B cell (primary cell): ENCODE data around the gene PSD4. TPM values are rescaled to one million over a fixed set of nuclear protein-coding genes. Genes with fewer than 3 reads are reported as not detected.

ENCODE experiments used
- ATAC-seq: fragments of 200-7000 bp; cut with Tn5 transposase; one replicate; pipeline ENCODE4 v1.10.0; 2021; ENCODE audit warnings: low read depth, mild to moderate bottlenecking, moderate number of reproducible peaks, moderate library complexity
- CTCF ChIA-PET: fragments of 350-600 bp; sonication (Branson Sonifier 250); formaldehyde crosslinking; loops from one replicate; lab custom pipeline; 2021; ENCODE audit warnings: antibody characterized with exemption, inconsistent platforms; lab: Charles Lee
- POLR2A ChIA-PET: fragments of 350-600 bp; sonication (Branson Sonifier 250); formaldehyde crosslinking; loops from one replicate; lab custom pipeline; 2021; ENCODE audit warnings: antibody characterized with exemption; lab: Charles Lee
- DNase-seq: peaks from one replicate; pipeline ENCODE4 v3.0.0; 2013
- H2AFZ ChIP-seq: 2 replicates; pipeline ENCODE4 v1.6.1; 2012; ENCODE audit warnings: mild to moderate bottlenecking, low read depth, low read length; ENCODE audit not compliant: insufficient read depth, poor library complexity, severe bottlenecking
- H3K27ac ChIP-seq, 2 donors: 1 replicate in 1 of 2; 2 replicates in 1 of 2; pipeline ENCODE4 v1.5.1; 2012 to 2013; ENCODE audit warnings: low read length in 2 of 2, mild to moderate bottlenecking in 2 of 2, moderate library complexity in 1 of 2
- H3K27me3 ChIP-seq, 4 experiments: fragments of 200-600 bp in 1 of 4; sonication (generic) in 1 of 4; replicated peaks in 1 of 4; 1 replicate in 2 of 4; 2 replicates in 2 of 4; pipeline versions ENCODE4 v1.6.1 to v1.7.0; 2013 to 2016; ENCODE audit warnings: low read length in 3 of 4, mild to moderate bottlenecking in 2 of 4, mixed read lengths in 1 of 4, moderate library complexity in 1 of 4; ENCODE audit not compliant: insufficient read depth in 4 of 4, control insufficient read depth in 3 of 4; ENCODE audit errors: control extremely low read depth in 1 of 4
- H3K36me3 ChIP-seq, 2 experiments: replicated peaks in 1 of 2; 1 replicate in 1 of 2; 2 replicates in 1 of 2; pipeline versions ENCODE4 v1.6.1 to v1.7.1; 2013; ENCODE audit warnings: low read length in 1 of 2; ENCODE audit not compliant: insufficient read depth in 2 of 2, control insufficient read depth in 1 of 2; ENCODE audit errors: control extremely low read depth in 1 of 2, extremely low read depth in 1 of 2
- H3K4me1 ChIP-seq, 2 donors: fragments of 200-600 bp in 1 of 2; sonication (generic) in 1 of 2; 1 replicate in 1 of 2; 2 replicates in 1 of 2; pipeline versions ENCODE4 v1.5.1 to v1.6.1; 2013 to 2017; ENCODE audit warnings: low read length in 2 of 2; ENCODE audit not compliant: control insufficient read depth in 2 of 2, insufficient read depth in 2 of 2
- H3K4me2 ChIP-seq: replicated peaks from 2 replicates; pipeline ENCODE3; 2012; ENCODE audit warnings: mild to moderate bottlenecking, low read depth, low read length; ENCODE audit not compliant: poor library complexity, severe bottlenecking
- H3K4me3 ChIP-seq, 5 experiments: fragments of 200-600 bp in 1 of 5; sonication (generic) in 1 of 5; 1 replicate in 3 of 5; 2 replicates in 2 of 5; pipeline versions ENCODE4 v1.5.1 to v1.7.0; 2011 to 2016; ENCODE audit warnings: low read length in 4 of 5, mild to moderate bottlenecking in 4 of 5, low read depth in 2 of 5, control low read depth in 1 of 5, moderate library complexity in 1 of 5; ENCODE audit not compliant: insufficient read depth in 1 of 5; ENCODE audit errors: control extremely low read depth in 1 of 5, extremely low read depth in 1 of 5
- H3K79me2 ChIP-seq: fragments of 200-600 bp; sonication (generic); one replicate; pipeline ENCODE4 v1.6.0; 2016; ENCODE audit warnings: low read length; ENCODE audit not compliant: control insufficient read depth, insufficient read depth
- H3K9ac ChIP-seq: fragments of 200-600 bp; sonication (generic); 2 replicates; pipeline ENCODE4 v1.6.1; 2017; ENCODE audit warnings: mild to moderate bottlenecking, low read length, moderate library complexity
- H3K9me3 ChIP-seq, 3 donors: one replicate each; pipeline versions ENCODE4 v1.6.1 to v1.7.1; 2013; ENCODE audit warnings: low read length in 2 of 3; ENCODE audit not compliant: control insufficient read depth in 2 of 3, insufficient read depth in 1 of 3; ENCODE audit errors: control extremely low read depth in 1 of 3
- H4K20me1 ChIP-seq: 2 replicates; pipeline ENCODE4 v1.6.0; 2012; ENCODE audit warnings: mild to moderate bottlenecking, low read length; ENCODE audit not compliant: insufficient read depth, control insufficient read depth, poor library complexity, severe bottlenecking
- H3K27ac Mint-ChIP-seq: one replicate; pipeline ENCODE4 v1.8.0; 2021; ENCODE audit warnings: mixed read lengths
- H3K27me3 Mint-ChIP-seq: one replicate; pipeline ENCODE4 v1.8.0; 2021; ENCODE audit warnings: mixed read lengths
- H3K4me1 Mint-ChIP-seq: one replicate; pipeline ENCODE4 v1.8.0; 2021; ENCODE audit warnings: mixed read lengths
- H3K4me3 Mint-ChIP-seq: one replicate; pipeline ENCODE4 v1.8.0; 2021; ENCODE audit warnings: mixed read lengths
- H3K9me3 Mint-ChIP-seq: one replicate; pipeline ENCODE4 v1.8.0; 2022; ENCODE audit warnings: mixed read lengths; ENCODE audit not compliant: insufficient read depth
- EZH2 ChIP-seq: IDR thresholded peaks from 2 replicates; pipeline ENCODE4 v1.6.1; 2012; ENCODE audit warnings: borderline replicate concordance, low read depth, mild to moderate bottlenecking, moderate library complexity, low read length; ENCODE audit not compliant: insufficient read depth, poor library complexity, severe bottlenecking
- WGBS: methylation state at CpG from one replicate; pipeline ENCODE4 v1.1.5; 2013; ENCODE audit warnings: missing lambda C conversion rate; ENCODE audit not compliant: insufficient coverage; 5-methylcytosine and 5-hydroxymethylcytosine counted together
- intact Hi-C: fragments of 100-400 bp; cut with micrococcal nuclease; formaldehyde crosslinking; loops from one replicate; pipeline ENCODE4 v1.10.0; 2022
- polyA plus RNA-seq: library from polyadenylated mRNA; depleted of rRNA; stranded (reverse); fragments of >200 nt; gene quantifications from 2 replicates; pipeline ENCODE4 v1.2.3, GENCODE V29; 2012
- total RNA-seq, 2 donors: library from RNA; stranded (reverse); fragments of 120-200 nt in 1 of 2; gene quantifications; 1 replicate in 1 of 2; 2 replicates in 1 of 2; pipeline versions ENCODE4 v1.2.3 to v1.2.4, GENCODE V29; 2013 to 2022
- TF ChIP-seq, protein P1 (sequence below): fragments of 200-600 bp; IDR thresholded peaks from one replicate; pipeline ENCODE4 v1.8.0; 2022; ENCODE audit warnings: antibody characterized with exemption, mild to moderate bottlenecking

Gene PSD4
- total and polyA plus RNA-seq, 2 donors (not counting 1 experiment from before 2014, with no cell fraction given), result 87.1 to 203 TPM

DNA sequence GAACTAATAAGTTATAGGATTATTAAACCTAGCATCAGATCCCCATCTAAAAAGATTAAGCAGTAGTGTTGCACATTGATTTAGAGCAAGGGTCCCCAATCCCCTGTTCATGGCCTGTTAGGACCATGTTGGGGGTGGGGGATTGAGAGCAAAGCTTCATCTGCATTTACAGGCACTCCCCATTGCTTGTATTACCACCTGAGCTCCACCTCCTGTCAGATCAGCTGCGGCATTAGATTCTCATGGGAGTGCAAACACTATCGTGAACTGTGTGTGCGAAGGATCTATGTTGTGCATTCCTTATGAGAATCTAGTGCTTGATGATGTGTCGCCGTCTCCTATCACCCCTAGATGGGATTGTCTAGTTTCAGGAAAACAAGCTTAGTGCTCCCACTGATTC lies 18.4 kb upstream of the PSD4 start:
- peaks cover 0 to 2% (median 0%) of the 10 kb centered on the region in 4 experiments for H3K27me3 ChIP-seq
- intact Hi-C loops, result no loop called here
- no peak overlapping the region for H3K4me2 ChIP-seq
- CTCF ChIA-PET, result interaction anchor here (0.9 to 4.9 kb wide), 5 partner anchors 10 to 49 kb away, joined by 3 to 41 read pairs (median 29); partner anchors contain the start of gene PSD4
- no peak overlapping the region for H2AFZ ChIP-seq
- Mint-ChIP-seq H3K4me3 (peak overlapping the region; percentile 11), H3K27me3 (no peaks in the 10 kb centered on the region), H3K27ac (no peak overlapping the region), H3K9me3 (no peaks in the 10 kb centered on the region), H3K4me1 (peaks cover 22% of the 10 kb centered on the region)
- H3K27ac ChIP-seq, result no peak overlapping the region
- no peak overlapping the region for H3K4me3 ChIP-seq
- no peak overlapping the region for H3K9ac ChIP-seq
- H3K9me3 ChIP-seq, result no peaks in the 10 kb centered on the region
- POLR2A ChIA-PET, result interaction anchor here (1.0 to 2.4 kb wide), 2 partner anchors 17 to 19 kb away, joined by 3 to 8 read pairs; partner anchors contain the start of gene PSD4
- ATAC-seq (no peak), DNase-seq (no peak)
- peaks cover 13% of the 10 kb centered on the region for H3K79me2 ChIP-seq
- TF ChIP-seq, protein P1, sequence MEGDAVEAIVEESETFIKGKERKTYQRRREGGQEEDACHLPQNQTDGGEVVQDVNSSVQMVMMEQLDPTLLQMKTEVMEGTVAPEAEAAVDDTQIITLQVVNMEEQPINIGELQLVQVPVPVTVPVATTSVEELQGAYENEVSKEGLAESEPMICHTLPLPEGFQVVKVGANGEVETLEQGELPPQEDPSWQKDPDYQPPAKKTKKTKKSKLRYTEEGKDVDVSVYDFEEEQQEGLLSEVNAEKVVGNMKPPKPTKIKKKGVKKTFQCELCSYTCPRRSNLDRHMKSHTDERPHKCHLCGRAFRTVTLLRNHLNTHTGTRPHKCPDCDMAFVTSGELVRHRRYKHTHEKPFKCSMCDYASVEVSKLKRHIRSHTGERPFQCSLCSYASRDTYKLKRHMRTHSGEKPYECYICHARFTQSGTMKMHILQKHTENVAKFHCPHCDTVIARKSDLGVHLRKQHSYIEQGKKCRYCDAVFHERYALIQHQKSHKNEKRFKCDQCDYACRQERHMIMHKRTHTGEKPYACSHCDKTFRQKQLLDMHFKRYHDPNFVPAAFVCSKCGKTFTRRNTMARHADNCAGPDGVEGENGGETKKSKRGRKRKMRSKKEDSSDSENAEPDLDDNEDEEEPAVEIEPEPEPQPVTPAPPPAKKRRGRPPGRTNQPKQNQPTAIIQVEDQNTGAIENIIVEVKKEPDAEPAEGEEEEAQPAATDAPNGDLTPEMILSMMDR, result no peak
- no peak for TF ChIP-seq EZH2
- no peaks in the 10 kb centered on the region for H4K20me1 ChIP-seq
- peaks cover 20 to 23% of the 10 kb centered on the region in 2 donors for H3K4me1 ChIP-seq
- no peaks in the 10 kb centered on the region for H3K36me3 ChIP-seq
- 84% methylated on average over 3 of the region's 5 CpGs for WGBS
